Hepatocyte (in vitro differentiated cells): Measurements from ENCODE around the gene CAPG.

Source experiments
- EZH2phosphoT487 ChIP-seq: fragments of 200-600 bp; sonication (generic); IDR thresholded peaks from one replicate; pipeline ENCODE4 v1.6.1; 2018; ENCODE audit warnings: antibody characterized with exemption, mild to moderate bottlenecking, low read depth, moderate library complexity; ENCODE audit not compliant: unreplicated experiment, severe bottlenecking
- TF ChIP-seq, protein P1 (sequence below): fragments of 200-600 bp; sonication (generic); IDR thresholded peaks from 2 replicates; pipeline ENCODE4 v1.5.1; 2016; ENCODE audit warnings: antibody characterized with exemption, mild to moderate bottlenecking; ENCODE audit not compliant: poor library complexity

DNA sequence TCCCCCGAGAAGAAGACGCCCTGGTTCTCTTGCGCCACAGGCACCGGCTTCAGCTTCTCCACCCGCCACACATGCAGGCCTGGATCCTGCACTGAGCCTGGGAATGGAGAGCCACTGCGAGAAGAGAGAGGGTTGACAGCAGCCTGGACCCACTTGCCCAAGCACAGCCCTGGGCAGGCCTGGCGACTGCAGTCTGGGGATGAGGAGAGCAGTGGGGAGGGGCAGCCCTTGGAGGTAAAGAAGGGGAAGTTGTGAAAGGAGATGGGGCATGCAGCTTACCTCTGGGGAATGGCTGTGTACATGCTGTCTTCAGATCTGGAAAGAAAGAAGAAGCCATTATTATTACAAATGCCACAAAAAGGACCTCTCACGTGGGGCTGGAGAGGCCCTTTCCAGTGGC lies 8.3 kb downstream of the CAPG start:
- TF ChIP-seq EZH2phosphoT487, result no peak
- TF ChIP-seq, protein P1, sequence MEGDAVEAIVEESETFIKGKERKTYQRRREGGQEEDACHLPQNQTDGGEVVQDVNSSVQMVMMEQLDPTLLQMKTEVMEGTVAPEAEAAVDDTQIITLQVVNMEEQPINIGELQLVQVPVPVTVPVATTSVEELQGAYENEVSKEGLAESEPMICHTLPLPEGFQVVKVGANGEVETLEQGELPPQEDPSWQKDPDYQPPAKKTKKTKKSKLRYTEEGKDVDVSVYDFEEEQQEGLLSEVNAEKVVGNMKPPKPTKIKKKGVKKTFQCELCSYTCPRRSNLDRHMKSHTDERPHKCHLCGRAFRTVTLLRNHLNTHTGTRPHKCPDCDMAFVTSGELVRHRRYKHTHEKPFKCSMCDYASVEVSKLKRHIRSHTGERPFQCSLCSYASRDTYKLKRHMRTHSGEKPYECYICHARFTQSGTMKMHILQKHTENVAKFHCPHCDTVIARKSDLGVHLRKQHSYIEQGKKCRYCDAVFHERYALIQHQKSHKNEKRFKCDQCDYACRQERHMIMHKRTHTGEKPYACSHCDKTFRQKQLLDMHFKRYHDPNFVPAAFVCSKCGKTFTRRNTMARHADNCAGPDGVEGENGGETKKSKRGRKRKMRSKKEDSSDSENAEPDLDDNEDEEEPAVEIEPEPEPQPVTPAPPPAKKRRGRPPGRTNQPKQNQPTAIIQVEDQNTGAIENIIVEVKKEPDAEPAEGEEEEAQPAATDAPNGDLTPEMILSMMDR, result no peak
